ENCODE data around the gene TSHR.

DNA sequence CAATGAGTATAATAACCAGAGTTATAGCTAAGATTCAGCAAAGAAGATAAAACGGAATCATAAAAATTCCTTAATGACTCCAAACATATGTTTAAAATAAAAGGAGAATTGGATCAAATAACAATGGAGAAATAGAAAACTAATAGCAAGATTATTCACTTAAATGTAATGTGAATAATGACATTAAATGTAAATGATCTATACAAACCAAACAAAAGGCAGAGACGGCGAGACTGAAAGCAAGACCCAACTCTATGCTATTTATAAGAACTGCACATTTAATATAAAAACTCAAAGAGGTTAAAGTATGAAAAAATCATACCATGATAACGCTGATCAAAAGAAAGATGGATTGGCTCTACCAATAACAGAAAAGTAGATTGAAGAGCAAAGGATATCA lies 3.9 kb upstream of the TSHR start:
- no peak for TF ChIP-seq CTCF (IDR thresholded peaks at IDR 0.05)
- no peak for TF ChIP-seq EP300 (IDR thresholded peaks at IDR 0.05; ENCODE audit: low read depth)
